Activated CD4-positive, alpha-beta T cell treated with anti-CD3 and anti-CD28 coated beads, Interleukin-2, Interleukin-4, amounts not matched to agents 100 ng/mL and 50 ng/mL, durations not matched to agents 16 hours and 8 hours (primary cell): ENCODE data around the gene MARK4.

Source experiments
- DNase-seq: peaks from one replicate; pipeline ENCODE4 v3.0.0-alpha.2; 2020; ENCODE audit warnings: low spot score

MARK4 gene

GRCh38 chr19:45340899-45341453, 89.9 kb downstream of the MARK4 start:
- no peak for DNase-seq

- DNase-seq: no peak
Observed at GRCh38 chr19:45342911-45343310, 91.8 kb downstream of the MARK4 start.

DNA sequence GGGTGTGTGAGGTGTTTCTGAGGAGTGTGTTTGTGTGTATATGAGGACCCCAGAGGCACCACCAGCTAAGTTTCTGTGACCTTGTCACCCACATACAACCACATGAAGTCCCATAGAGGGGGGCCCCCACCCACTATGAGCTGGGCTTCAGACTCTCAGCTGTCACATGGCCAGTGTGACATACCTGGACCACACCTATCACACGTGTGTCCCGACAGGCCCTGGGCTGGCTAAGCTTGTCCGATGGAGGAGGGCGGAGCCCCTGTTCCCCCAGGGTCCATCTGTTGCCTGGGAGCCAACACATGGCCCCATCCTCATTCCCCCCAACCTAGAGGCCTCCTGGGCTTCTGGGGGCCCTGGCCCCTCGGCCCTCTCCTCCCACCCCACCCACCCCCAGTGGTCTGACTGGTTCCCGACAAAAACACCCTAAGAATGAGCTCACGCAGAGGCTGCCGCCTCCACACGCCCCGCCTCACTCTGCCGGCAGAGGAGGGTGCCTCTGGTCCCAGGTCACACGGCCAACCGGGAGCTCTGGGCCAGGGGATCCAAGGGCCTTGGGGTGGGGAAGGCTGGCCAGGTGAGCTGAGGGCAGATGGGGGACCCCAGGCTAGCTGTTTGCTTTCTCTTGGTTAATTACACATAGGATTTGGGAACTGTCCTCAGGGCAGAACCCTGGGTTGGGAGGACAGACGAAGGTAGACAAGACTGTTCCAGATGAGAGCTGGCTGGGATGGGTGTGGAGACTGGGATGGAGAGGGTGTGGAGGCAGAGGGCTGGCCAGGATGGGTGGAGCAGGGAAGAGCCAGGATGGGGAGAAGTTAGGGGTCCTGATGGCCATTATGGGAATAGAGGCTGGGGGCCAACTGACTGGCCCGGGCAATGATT, 93.8 kb downstream of the MARK4 start:
- no peak for DNase-seq

GRCh38 chr19:45345506-45345860, 94.4 kb downstream of the MARK4 start:
- DNase-seq: no peak

- DNase-seq: no peak
Observed at GRCh38 chr19:45346449-45346848, 95.4 kb downstream of the MARK4 start.

GRCh38 chr19:45347570-45348366, 96.7 kb downstream of the MARK4 start:
- no peak for DNase-seq

DNA sequence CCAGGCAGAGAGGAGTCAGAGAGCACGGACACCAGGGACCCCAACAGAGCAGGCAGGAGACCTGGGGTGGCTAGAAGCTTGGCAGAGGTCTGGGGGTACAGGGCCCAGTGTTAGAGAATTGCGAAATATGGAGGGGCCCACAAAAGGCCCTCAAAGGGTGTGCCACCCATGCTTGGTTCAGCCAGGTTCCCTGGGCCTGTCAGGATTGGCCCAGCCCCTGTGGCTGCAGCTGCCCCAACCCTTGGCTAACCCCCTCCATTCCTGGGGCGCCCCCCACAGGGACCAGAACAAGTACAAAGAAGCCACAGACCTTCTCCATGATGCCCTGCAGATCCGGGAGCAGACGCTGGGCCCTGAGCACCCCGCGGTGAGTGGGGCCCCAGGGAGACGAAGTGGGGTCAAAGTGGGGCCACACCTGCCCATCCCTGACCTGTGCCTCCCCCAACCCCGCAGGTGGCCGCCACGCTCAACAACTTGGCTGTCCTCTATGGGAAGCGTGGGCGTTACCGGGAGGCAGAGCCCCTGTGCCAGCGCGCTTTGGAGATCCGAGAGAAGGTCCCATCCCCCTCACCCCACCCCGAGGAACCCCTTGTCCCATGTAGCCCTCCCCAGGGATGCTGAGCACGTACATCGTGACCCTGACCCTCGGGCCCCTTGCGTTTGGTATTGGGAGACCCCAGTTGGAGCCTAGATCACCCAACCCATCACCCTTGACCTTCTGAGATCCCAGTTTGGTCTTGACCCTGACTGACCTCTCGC, 97.5 kb downstream of the MARK4 start:
- no peak for DNase-seq

DNA sequence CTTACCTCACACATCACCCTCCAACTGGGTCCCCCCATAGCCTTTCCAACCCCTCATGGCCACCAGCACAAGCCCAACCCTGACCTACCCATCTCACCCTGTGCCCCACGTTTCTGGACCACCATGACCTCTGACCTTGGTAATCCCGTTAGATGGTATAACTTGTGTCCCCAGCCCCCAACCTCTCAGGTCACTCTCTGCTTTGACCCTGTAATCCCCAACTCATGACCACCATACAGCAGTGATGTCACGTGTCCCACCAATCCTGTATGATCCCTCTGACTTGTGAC, 98.0 kb downstream of the MARK4 start:
- DNase-seq: no peak

GRCh38 chr19:45349430-45349941, 98.4 kb downstream of the MARK4 start:
- no peak for DNase-seq

DNA sequence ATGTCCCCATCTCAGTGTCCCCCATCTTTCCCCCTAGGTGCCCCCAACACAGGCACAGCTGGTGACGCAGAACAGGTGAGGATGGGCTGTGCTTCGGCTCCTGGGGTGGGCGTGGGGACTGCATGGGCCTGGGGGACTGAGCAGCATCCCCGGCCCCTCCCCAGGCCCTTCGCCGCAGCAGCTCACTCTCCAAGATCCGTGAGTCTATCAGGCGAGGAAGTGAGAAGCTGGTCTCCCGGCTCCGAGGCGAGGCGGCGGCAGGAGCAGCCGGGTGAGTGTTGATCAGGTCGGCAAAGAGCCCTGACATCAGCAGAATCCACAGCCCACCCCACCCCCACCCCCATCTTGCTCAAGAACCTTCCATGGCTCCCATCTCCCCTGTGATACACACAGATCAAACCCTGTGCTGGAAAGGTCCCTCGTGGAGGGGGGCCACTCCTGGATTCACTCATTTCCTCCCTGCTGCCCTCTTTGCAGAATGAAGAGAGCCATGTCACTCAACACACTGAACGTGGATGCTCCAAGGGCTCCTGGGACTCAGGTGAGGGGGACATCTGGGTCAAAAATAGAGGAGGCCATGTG, 99.5 kb downstream of the MARK4 start:
- DNase-seq: no peak

DNA sequence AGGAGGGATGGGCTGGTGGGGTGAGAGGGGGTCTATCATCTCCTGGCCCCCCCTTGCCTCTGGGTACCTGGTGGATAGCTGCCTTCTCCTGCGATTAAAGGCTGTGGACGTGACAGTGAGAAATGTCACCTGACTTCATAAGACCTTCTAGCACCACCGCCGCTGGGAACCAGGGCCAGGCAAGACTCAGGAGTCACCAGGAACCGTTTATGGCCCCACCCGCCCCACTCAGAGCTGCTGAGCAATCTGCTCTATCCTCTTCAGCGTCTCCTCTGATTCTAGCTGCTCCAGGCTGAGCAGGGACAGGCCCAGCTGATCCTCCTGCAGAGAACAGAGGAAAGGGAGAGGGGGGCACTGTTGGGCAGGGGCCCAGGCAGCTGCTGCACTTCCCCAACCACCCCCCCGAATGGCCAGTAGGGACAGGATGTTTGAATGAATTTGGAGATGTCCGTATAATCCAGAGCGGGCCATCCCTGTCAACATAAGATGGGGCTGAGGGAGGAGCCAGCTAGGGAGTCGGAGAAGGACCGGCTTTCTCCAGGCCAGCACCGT, 100.4 kb downstream of the MARK4 start:
- no peak for DNase-seq

DNA sequence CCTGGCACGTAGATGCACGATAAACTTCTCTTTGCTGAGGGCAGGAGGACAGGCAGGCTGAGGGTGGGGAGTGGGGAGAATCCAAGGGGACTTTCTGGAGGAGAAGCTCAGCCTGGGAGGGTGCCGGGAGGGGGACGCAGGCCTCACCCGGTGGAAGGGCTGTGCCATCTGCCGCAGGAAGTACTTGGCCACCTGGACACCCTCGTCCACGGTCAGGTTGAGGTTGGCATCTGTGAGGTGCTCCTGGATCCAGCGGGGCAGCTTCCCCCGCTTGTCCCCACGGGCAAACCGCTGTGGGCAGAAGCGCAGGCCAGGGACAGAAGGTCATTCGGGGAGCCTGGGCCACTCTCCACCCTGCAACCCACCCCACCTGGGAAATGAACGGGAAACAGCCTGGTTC, 101.0 kb downstream of the MARK4 start:
- no peak for DNase-seq

DNA sequence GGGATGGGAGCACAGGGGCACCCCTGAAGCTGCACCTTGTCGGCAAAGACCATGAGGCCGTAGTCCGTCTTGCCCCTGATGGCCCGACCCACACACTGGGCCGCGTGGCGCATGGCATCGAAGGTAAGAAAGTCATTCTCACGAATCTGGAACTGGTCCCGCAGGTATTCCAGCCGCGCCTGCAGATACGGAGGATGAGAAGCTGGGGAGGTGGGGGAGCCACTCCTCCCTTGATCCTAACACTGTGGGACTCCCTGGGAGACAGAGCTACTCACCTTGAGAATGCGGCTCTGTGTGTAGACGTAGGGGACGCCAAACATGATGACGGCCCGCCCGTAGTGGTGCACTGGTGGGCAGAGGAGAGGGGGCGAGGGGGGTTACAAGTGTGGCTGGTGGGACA, 101.4 kb downstream of the MARK4 start:
- no peak for DNase-seq

GRCh38 chr19:45352914-45353796, 102.1 kb downstream of the MARK4 start:
- no peak for DNase-seq

- DNase-seq: no peak
Observed at GRCh38 chr19:45354241-45354842, 103.3 kb downstream of the MARK4 start.
